ENCODE results near the gene PIP5K1C.

PIP5K1C gene

GRCh38 chr19:3660493-3661219 is 39.6 kb downstream of the PIP5K1C start:
- Histone ChIP-seq H3K4me1 (ENCODE audit: control insufficient read depth, insufficient read depth, low read length) (peaks cover 16% of the 10 kb centered on the region), H3K4me3 (ENCODE audit: low read length) (no peak overlapping the region), H3K4me2 (ENCODE audit: low read length) (no peak overlapping the region), H3K36me3 (ENCODE audit: insufficient read depth, low read length) (peaks cover 55% of the 10 kb centered on the region), H3K9me3 (replicated peaks; ENCODE audit: low read length) (no peaks in the 10 kb centered on the region), H3K27me3 (ENCODE audit: control insufficient read depth, insufficient read depth, low read length) (no peaks in the 10 kb centered on the region), H3K9ac (ENCODE audit: low read depth, low read length) (no peak overlapping the region)

- Histone ChIP-seq H3K4me3 (ENCODE audit: low read length) (no peak overlapping the region), H3K9me3 (replicated peaks; ENCODE audit: low read length) (no peaks in the 10 kb centered on the region), H3K36me3 (ENCODE audit: insufficient read depth, low read length) (peaks cover 54% of the 10 kb centered on the region), H3K9ac (ENCODE audit: low read depth, low read length) (no peak overlapping the region), H3K27me3 (ENCODE audit: control insufficient read depth, insufficient read depth, low read length) (no peaks in the 10 kb centered on the region), H3K4me1 (ENCODE audit: control insufficient read depth, insufficient read depth, low read length) (peaks cover 18% of the 10 kb centered on the region), H3K4me2 (ENCODE audit: low read length) (no peak overlapping the region)
Observed at GRCh38 chr19:3659746-3660112, 40.5 kb downstream of the PIP5K1C start.

GRCh38 chr19:3658870-3659745 is 41.2 kb downstream of the PIP5K1C start:
- H3K4me1 ChIP-seq (ENCODE audit: control insufficient read depth, insufficient read depth, low read length): peaks cover 18% of the 10 kb centered on the region

GRCh38 chr19:3658004-3658869 is 42.0 kb downstream of the PIP5K1C start:
- no peak overlapping the region for H3K9ac ChIP-seq (ENCODE audit: low read depth, low read length)
- no peaks in the 10 kb centered on the region for H3K9me3 ChIP-seq (replicated peaks; ENCODE audit: low read length)
- H3K27me3 ChIP-seq (ENCODE audit: control insufficient read depth, insufficient read depth, low read length): no peaks in the 10 kb centered on the region
- peaks cover 18% of the 10 kb centered on the region for H3K4me1 ChIP-seq (ENCODE audit: control insufficient read depth, insufficient read depth, low read length)
- peaks cover 49% of the 10 kb centered on the region for H3K36me3 ChIP-seq (ENCODE audit: insufficient read depth, low read length)
- no peak overlapping the region for H3K4me2 ChIP-seq (ENCODE audit: low read length)
- no peak overlapping the region for H3K4me3 ChIP-seq (ENCODE audit: low read length)

More at GRCh38 chr19:3658870-3659745, 41.2 kb downstream of the PIP5K1C start:
- H3K36me3 ChIP-seq (ENCODE audit: insufficient read depth, low read length): peaks cover 49% of the 10 kb centered on the region
- H3K4me3 ChIP-seq (ENCODE audit: low read length): no peak overlapping the region
- H3K4me2 ChIP-seq (ENCODE audit: low read length): no peak overlapping the region
- H3K27me3 ChIP-seq (ENCODE audit: control insufficient read depth, insufficient read depth, low read length): no peaks in the 10 kb centered on the region
- H3K9me3 ChIP-seq (replicated peaks; ENCODE audit: low read length): no peaks in the 10 kb centered on the region
- H3K9ac ChIP-seq (ENCODE audit: low read depth, low read length): no peak overlapping the region

- no peak overlapping the region for H3K4me3 ChIP-seq (ENCODE audit: low read length)
- no peak overlapping the region for H3K4me2 ChIP-seq (ENCODE audit: low read length)
- H3K36me3 ChIP-seq (ENCODE audit: insufficient read depth, low read length): peaks cover 51% of the 10 kb centered on the region
- peaks cover 18% of the 10 kb centered on the region for H3K4me1 ChIP-seq (ENCODE audit: control insufficient read depth, insufficient read depth, low read length)
- H3K9ac ChIP-seq (ENCODE audit: low read depth, low read length): no peak overlapping the region
- H3K9me3 ChIP-seq (replicated peaks; ENCODE audit: low read length): no peaks in the 10 kb centered on the region
- H3K27me3 ChIP-seq (ENCODE audit: control insufficient read depth, insufficient read depth, low read length): no peaks in the 10 kb centered on the region
Observed at GRCh38 chr19:3657395-3657769, 42.9 kb downstream of the PIP5K1C start.

- no peak overlapping the region for H3K9ac ChIP-seq (ENCODE audit: low read depth, low read length)
- H3K4me3 ChIP-seq (ENCODE audit: low read length): no peak overlapping the region
- no peaks in the 10 kb centered on the region for H3K9me3 ChIP-seq (replicated peaks; ENCODE audit: low read length)
- H3K4me2 ChIP-seq (ENCODE audit: low read length): no peak overlapping the region
- no peaks in the 10 kb centered on the region for H3K27me3 ChIP-seq (ENCODE audit: control insufficient read depth, insufficient read depth, low read length)
- H3K4me1 ChIP-seq (ENCODE audit: control insufficient read depth, insufficient read depth, low read length): peaks cover 18% of the 10 kb centered on the region
- H3K36me3 ChIP-seq (ENCODE audit: insufficient read depth, low read length): peaks cover 55% of the 10 kb centered on the region
Observed at GRCh38 chr19:3656747-3657394, 43.4 kb downstream of the PIP5K1C start.

GRCh38 chr19:3656073-3656746 is 44.1 kb downstream of the PIP5K1C start:
- H3K36me3 ChIP-seq (ENCODE audit: insufficient read depth, low read length): peaks cover 56% of the 10 kb centered on the region

GRCh38 chr19:3655402-3656072 is 44.7 kb downstream of the PIP5K1C start:
- Histone ChIP-seq H3K4me3 (ENCODE audit: low read length) (peak overlapping the region; percentile 13), H3K36me3 (ENCODE audit: insufficient read depth, low read length) (peaks cover 53% of the 10 kb centered on the region), H3K4me2 (ENCODE audit: low read length) (peak overlapping the region; percentile 59), H3K9me3 (replicated peaks; ENCODE audit: low read length) (no peaks in the 10 kb centered on the region), H3K4me1 (ENCODE audit: control insufficient read depth, insufficient read depth, low read length) (peaks cover 18% of the 10 kb centered on the region), H3K27me3 (ENCODE audit: control insufficient read depth, insufficient read depth, low read length) (peaks cover under 1% of the 10 kb centered on the region), H3K9ac (ENCODE audit: low read depth, low read length) (peak overlapping the region; percentile 82)

More at GRCh38 chr19:3656073-3656746, 44.1 kb downstream of the PIP5K1C start:
- H3K4me1 ChIP-seq (ENCODE audit: control insufficient read depth, insufficient read depth, low read length): peaks cover 18% of the 10 kb centered on the region
- H3K9me3 ChIP-seq (replicated peaks; ENCODE audit: low read length): no peaks in the 10 kb centered on the region
- no peak overlapping the region for H3K4me3 ChIP-seq (ENCODE audit: low read length)
- no peak overlapping the region for H3K9ac ChIP-seq (ENCODE audit: low read depth, low read length)
- no peaks in the 10 kb centered on the region for H3K27me3 ChIP-seq (ENCODE audit: control insufficient read depth, insufficient read depth, low read length)
- H3K4me2 ChIP-seq (ENCODE audit: low read length): peak overlapping the region; percentile 59

- Histone ChIP-seq H3K9me3 (replicated peaks; ENCODE audit: low read length) (no peaks in the 10 kb centered on the region), H3K4me3 (ENCODE audit: low read length) (no peak overlapping the region), H3K4me1 (ENCODE audit: control insufficient read depth, insufficient read depth, low read length) (peaks cover 21% of the 10 kb centered on the region), H3K27me3 (ENCODE audit: control insufficient read depth, insufficient read depth, low read length) (peaks cover 9% of the 10 kb centered on the region), H3K4me2 (ENCODE audit: low read length) (no peak overlapping the region), H3K9ac (ENCODE audit: low read depth, low read length) (no peak overlapping the region), H3K36me3 (ENCODE audit: insufficient read depth, low read length) (peaks cover 44% of the 10 kb centered on the region)
Observed at GRCh38 chr19:3653865-3654513, 46.3 kb downstream of the PIP5K1C start.

Data from skeletal muscle satellite cell (primary cell).